ENCODE data around the gene NSUN6. TPM values are rescaled to one million over a fixed set of nuclear protein-coding genes. Genes with fewer than 3 reads are reported as not detected.
"Not testable (repeated sequence)": the region's sequence is repeated elsewhere in the genome, so short reads cannot be mapped to it uniquely, and the experiment has no call there.

Gene NSUN6
- total RNA-seq, 3 donors from 2014 or later, result 11.8 to 28.4 (median 18.0) TPM

DNA sequence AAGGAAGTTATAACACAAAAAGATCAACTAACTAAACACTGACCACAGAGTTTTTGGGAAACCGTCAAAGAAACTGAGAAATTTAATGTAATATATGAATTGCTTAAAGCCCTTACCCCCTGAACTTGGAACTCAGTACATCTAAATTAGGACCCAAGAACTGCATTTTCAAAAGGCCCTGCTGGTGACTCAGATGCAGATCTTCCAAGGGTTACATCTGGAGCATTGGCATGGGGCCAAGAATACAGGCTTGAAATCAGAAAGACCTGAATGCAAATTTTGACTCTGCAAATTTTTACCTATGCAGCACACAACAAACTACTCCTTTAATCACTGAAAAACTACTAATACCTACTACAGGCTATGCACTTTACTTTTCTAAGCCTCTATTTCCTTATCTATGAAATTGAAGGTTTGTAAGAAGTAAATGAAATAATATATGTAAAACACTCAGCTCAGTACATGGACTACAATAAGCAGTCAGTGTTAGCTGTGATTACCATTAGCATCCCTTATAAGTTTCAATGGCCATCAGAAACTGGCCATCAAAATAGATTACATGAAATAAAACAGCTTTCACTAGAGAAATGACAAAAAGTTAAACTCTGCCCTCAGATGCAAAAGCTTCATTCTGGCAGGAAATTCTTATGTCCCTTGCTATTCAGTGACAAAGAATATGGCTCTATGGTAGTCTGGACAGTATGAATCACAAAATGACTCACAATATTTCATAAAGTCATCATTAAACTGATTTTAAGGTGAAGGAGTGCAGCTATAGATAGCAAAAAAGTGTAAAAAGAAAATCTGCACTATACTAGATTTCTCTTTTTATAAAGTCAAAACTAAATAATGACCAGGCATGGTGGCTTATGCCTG is 43.6 kb downstream of the NSUN6 start:
- no peak overlapping the region for H3K4me3 ChIP-seq
- no peak for DNase-seq (ENCODE audit: low spot score in 2 of 2)
- no peaks in the 10 kb centered on the region for H3K36me3 ChIP-seq
- TF ChIP-seq CTCF (IDR thresholded peaks at IDR 0.05) (no peak), POLR2A (IDR thresholded peaks at IDR 0.05) (no peak), POLR2AphosphoS5 (IDR thresholded peaks at IDR 0.05) (no peak)
- no peaks in the 10 kb centered on the region for H3K9me3 ChIP-seq
- no peaks in the 10 kb centered on the region for H3K27me3 ChIP-seq
- no peak overlapping the region for H3K27ac ChIP-seq
- intact Hi-C loops (cut with DNase I; ENCODE audit: low total_unique reads), result no loop called here
- H3K4me1 ChIP-seq, result no peaks in the 10 kb centered on the region

DNA sequence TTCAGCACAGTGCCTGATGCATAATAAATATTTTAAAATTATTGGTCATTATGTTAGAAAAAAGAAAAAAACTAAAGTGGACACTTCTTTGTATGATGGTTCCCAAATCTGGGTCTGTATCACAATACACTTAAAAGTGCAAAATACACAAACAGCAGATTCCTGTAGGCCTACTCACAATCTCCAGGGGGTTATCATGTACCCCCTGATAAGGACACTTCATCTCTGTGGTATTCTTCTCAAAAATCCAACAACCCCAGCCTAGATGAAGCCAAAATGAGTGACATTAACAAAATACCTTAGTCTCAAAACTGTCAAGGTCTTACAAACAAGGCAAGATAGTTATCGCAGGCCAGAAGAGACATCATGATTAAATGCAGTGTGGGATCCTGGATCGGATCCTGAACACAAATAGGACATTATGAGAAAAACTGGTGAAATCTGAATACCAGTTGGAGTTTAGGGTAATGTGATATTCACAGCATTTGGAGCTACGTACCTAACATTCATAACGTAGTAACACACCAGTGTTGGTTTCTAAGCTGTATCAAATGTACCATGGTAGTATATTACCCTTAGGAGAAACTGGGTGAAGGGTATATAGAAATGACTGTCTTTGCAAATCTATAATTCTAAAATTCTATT is 45.2 kb downstream of the NSUN6 start:
- H3K4me3 ChIP-seq, result no peak overlapping the region
- H3K27ac ChIP-seq, result no peak overlapping the region
- no peaks in the 10 kb centered on the region for H3K9me3 ChIP-seq
- DNase-seq (ENCODE audit: low spot score in 2 of 2), result no peak
- intact Hi-C loops (cut with DNase I; ENCODE audit: low total_unique reads), result no loop called here
- H3K36me3 ChIP-seq, result no peaks in the 10 kb centered on the region
- TF ChIP-seq CTCF (IDR thresholded peaks at IDR 0.05) (no peak), POLR2AphosphoS5 (IDR thresholded peaks at IDR 0.05) (no peak), POLR2A (IDR thresholded peaks at IDR 0.05) (no peak)
- no peaks in the 10 kb centered on the region for H3K4me1 ChIP-seq
- H3K27me3 ChIP-seq, result no peaks in the 10 kb centered on the region

- no peaks in the 10 kb centered on the region for H3K36me3 ChIP-seq
- no peak overlapping the region for H3K4me3 ChIP-seq
- DNase-seq (ENCODE audit: low spot score in 2 of 2), result no peak
- H3K9me3 ChIP-seq, result no peaks in the 10 kb centered on the region
- no peak overlapping the region for H3K27ac ChIP-seq
- TF ChIP-seq CTCF (IDR thresholded peaks at IDR 0.05) (no peak), POLR2AphosphoS5 (IDR thresholded peaks at IDR 0.05) (no peak), POLR2A (IDR thresholded peaks at IDR 0.05) (no peak)
- intact Hi-C loops (cut with DNase I; ENCODE audit: low total_unique reads), result no loop called here
- no peaks in the 10 kb centered on the region for H3K4me1 ChIP-seq
- no peaks in the 10 kb centered on the region for H3K27me3 ChIP-seq
Measured at GRCh38 chr10:18601321-18601720, 50.1 kb downstream of the NSUN6 start.

DNA sequence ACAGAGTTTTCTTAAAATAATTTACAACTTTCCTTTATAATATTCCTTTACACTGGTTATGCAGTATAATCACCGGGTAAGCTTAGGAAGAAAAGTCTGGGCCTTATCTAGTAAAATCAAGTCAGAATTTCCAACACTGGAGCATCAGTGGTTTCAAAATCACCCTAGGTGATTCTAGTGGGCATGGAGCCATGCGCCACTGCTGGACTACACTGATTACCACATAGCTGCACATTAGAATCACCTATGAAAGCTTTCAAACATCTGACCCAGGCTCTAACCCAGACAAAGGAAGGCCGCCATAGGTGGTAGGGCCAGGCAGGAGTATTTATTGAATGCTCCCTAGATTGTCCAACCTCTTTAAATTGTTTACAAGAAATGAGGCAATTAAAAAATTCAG is 52.0 kb downstream of the NSUN6 start:
- no peak overlapping the region for H3K4me3 ChIP-seq
- intact Hi-C loops (cut with DNase I; ENCODE audit: low total_unique reads), result no loop called here
- H3K36me3 ChIP-seq, result no peaks in the 10 kb centered on the region
- no peaks in the 10 kb centered on the region for H3K4me1 ChIP-seq
- no peak for DNase-seq (ENCODE audit: low spot score in 2 of 2)
- H3K27me3 ChIP-seq, result no peaks in the 10 kb centered on the region
- no peak overlapping the region for H3K27ac ChIP-seq
- no peaks in the 10 kb centered on the region for H3K9me3 ChIP-seq
- TF ChIP-seq CTCF (IDR thresholded peaks at IDR 0.05), result no peak
- TF ChIP-seq POLR2AphosphoS5 (IDR thresholded peaks at IDR 0.05), result no peak
- TF ChIP-seq POLR2A (IDR thresholded peaks at IDR 0.05), result no peak

- no peak for TF ChIP-seq POLR2AphosphoS5 (IDR thresholded peaks at IDR 0.05)
- TF ChIP-seq CTCF (IDR thresholded peaks at IDR 0.05), result no peak
- no peak for TF ChIP-seq POLR2A (IDR thresholded peaks at IDR 0.05)
- Histone ChIP-seq H3K9me3 (no peaks in the 10 kb centered on the region), H3K4me1 (no peaks in the 10 kb centered on the region), H3K27ac (no peak overlapping the region), H3K27me3 (no peaks in the 10 kb centered on the region), H3K36me3 (no peaks in the 10 kb centered on the region), H3K4me3 (no peak overlapping the region)
- no peak for DNase-seq (ENCODE audit: low spot score in 2 of 2)
- intact Hi-C loops (cut with DNase I; ENCODE audit: low total_unique reads), result no loop called here
Measured at GRCh38 chr10:18594574-18595156, 56.7 kb downstream of the NSUN6 start.

GRCh38 chr10:18591141-18591540 is 60.2 kb downstream of the NSUN6 start:
- H3K36me3 ChIP-seq; intact Hi-C loops (cut with DNase I; ENCODE audit: low total_unique reads): not testable (repeated sequence)

DNA sequence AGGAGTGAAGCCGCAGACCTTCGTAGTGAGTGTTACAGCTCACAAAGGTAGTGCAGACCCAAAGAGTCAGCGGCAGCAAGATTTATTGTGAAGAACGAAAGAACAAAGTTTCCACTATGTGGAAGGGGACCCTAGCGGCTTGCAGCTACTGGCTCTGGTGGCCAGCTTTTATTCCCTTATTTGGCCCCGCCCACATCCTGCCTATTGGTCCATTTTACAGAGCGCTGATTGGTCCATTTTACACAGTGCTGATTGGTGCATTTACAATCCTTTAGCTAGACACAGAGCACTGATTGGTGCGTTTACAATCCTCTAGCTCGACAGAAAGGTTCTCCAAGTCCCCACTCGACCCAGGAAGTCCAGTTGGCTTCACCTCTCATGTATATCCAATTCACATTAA is 64.8 kb downstream of the NSUN6 start:
- not testable (repeated sequence) for H3K27ac ChIP-seq, H3K36me3 ChIP-seq

More at GRCh38 chr10:18591141-18591540, 60.2 kb downstream of the NSUN6 start:
- not testable (repeated sequence) for H3K27me3 ChIP-seq; H3K27ac ChIP-seq; H3K4me3 ChIP-seq; H3K9me3 ChIP-seq; DNase-seq (ENCODE audit: low spot score in 2 of 2); H3K4me1 ChIP-seq

More for the DNA sequence above, 64.8 kb downstream of the NSUN6 start:
- H3K27me3 ChIP-seq; H3K9me3 ChIP-seq; intact Hi-C loops (cut with DNase I; ENCODE audit: low total_unique reads); H3K4me3 ChIP-seq; H3K4me1 ChIP-seq; DNase-seq (ENCODE audit: low spot score in 2 of 2): not testable (repeated sequence)
